Measurements from ENCODE around the gene DACT3.

DACT3 gene

GRCh38 chr19:46610413-46610775 is 50.6 kb downstream of the DACT3 start:
- no peak for DNase-seq

GRCh38 chr19:46609511-46610412 is 51.2 kb downstream of the DACT3 start:
- DNase-seq: no peak

GRCh38 chr19:46608581-46609345 is 52.2 kb downstream of the DACT3 start:
- no peak for DNase-seq

GRCh38 chr19:46608178-46608577 is 52.8 kb downstream of the DACT3 start:
- no peak for DNase-seq

DNA sequence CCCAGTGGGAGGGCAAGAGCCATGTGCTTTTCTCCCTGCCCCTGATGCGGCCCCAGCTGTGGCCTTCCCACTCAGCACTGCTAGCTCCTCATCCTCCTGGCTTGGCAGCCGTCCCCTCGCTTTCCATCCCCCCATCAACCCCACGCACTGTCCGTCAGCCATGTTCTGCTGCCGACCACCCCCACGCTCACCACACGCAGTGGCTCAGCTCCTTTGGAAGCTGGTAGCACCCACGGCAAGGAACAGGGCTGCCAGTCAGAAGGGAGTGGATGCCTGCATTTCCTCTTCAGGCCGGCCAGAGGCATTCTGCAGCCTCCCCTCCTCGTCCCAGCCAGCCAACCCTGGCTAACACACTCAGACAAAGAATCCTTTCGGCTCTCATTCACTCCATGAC is 53.5 kb downstream of the DACT3 start:
- DNase-seq: no peak

GRCh38 chr19:46606681-46607447 is 54.1 kb downstream of the DACT3 start:
- no peak for DNase-seq

GRCh38 chr19:46606019-46606418 is 55.0 kb downstream of the DACT3 start:
- DNase-seq: no peak

DNA sequence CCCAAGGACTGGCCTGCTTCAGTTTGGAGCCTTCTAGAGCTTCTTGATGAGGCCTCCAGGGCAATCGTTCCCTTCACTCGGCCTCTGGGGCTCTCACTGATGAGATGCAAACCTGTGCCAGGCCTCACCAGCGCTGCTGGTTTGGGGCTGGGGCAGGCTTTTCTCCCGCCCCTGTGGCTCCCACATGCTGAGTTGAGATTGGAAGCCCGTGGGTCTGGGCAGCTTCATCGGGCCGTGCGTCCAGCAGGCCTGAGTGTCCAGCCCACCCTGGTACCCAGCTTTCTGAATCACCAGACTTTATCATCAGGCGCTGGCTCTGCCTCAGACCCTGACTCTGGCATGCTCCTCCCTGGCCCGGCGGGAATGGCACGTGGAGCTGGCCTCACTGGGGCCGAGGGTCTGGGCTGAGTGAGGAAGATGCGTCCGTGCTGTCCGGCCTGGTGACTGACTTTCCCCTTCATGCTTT is 55.6 kb downstream of the DACT3 start:
- DNase-seq: no peak

DNA sequence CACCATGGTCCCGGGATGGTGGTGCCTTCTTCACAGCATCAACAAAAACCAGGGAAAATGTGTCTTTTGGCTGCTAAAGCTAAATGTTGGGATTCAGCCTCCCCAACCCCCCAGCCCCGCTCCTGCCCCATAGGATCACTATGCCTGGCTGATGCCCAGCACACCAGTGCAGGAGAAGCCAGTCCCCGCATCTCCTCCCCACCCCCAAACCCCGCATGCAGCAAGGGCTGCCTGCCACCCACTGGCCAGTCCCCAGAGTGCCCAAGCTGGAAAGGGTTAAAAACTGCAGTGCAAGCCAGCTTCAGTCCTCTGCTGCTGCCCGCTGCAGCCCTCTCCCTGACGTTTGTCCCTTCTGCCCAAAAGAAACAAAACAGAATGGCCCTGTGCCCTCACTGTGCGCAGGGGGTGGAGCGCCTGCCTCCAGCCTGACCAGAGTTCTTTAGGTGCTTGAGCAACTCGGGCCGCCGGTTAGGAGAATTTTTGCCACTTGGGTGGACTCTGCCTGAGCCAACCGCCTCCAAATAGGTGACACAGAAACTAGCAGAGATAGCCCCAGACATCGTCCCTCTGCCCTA is 56.1 kb downstream of the DACT3 start:
- no peak for DNase-seq

GRCh38 chr19:46603752-46604231 is 57.2 kb downstream of the DACT3 start:
- no peak for DNase-seq

GRCh38 chr19:46603195-46603637 is 57.8 kb downstream of the DACT3 start:
- DNase-seq: no peak

DNA sequence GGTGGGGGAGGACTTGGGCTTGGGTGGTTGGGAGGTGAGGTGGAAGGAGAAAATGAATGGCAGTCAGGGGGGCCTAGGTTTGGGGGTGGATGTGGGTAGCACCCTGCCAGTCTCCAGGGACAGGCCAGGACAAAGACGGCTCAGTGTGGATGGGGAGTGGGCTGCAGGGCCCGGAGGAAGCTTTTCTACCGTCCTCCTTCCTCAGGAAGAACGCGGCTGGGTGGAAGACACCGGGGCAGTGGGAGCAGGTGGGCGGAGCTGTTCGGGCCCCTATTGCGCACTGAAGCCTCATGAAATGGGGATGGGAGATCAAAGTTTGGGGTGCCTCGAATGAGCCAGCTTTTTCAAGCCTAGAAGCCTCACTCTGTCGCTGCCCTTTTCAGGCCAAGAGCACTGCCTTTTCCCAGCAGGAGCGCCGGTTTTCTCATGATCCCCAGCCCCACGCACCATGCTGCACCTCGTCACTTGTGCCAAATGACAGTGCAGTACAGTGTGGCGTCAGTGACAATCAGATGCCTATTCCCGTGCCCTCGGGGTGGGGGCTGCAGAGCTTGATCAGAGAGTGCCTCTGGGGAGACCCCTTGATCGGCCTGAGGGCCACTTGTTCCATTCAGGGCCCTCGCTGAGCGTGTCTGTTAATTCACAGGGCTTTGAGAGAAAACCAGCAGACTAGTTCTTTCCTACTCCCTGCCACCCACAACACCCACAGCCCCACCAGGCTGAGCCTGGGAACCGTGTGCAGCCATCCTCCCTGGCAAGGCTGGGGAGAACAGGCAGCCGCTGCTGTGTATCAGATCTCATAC is 58.4 kb downstream of the DACT3 start:
- DNase-seq: no peak

DNA sequence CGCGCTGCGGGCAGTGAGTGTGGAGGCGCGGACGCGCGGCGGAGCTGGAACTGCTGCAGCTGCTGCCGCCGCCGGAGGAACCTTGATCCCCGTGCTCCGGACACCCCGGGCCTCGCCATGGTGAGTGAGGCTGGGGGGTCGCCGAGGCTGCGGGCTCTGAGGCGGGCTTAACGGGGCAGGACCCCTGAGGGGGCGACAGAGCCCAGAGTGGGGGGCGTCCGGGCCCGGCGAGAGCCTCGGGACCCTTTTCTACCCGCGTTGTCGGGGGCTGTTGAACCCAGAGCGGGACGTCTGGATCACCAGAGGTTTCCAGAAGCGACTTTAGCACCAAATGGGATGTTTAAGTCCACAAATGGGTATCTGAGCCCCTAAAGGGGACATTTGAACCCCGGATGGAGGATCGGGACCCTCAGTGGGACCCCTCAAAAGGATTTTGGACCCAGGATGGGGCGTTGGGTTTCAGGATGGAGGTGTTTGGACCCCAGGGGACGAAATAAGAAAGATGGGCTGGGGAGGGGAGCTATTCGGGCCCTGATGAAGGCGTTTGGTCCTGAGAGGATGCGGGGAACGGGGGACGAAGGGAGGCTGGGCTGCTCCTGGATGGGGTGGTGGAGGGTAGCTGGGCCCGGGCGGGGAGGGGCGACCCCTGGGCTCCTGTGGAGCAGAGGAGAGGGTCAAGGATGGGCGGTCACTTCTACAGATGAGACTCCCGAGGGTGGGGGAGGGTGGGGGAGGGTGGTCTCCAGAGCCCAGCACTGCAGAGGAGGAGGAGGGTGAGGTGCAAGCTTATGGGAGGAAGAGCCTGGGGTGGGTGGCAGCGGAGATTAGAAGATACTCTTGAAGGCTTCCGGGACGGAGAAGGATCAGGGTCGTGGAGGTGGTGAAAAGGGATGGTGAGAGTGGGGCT is 59.4 kb downstream of the DACT3 start, which contains the start of gene CALM3:
TSS of gene CALM3 (plus strand) at position 13 of the 907 bp plus-strand sequence. CDS start at position 118, 105 bp downstream.
- no peak for DNase-seq

- peak; percentile 96 for DNase-seq
Observed at GRCh38 chr19:46600384-46601317, 60.3 kb downstream of the DACT3 start.

GRCh38 chr19:46599716-46600373 is 61.1 kb downstream of the DACT3 start:
- no peak for DNase-seq

DNA sequence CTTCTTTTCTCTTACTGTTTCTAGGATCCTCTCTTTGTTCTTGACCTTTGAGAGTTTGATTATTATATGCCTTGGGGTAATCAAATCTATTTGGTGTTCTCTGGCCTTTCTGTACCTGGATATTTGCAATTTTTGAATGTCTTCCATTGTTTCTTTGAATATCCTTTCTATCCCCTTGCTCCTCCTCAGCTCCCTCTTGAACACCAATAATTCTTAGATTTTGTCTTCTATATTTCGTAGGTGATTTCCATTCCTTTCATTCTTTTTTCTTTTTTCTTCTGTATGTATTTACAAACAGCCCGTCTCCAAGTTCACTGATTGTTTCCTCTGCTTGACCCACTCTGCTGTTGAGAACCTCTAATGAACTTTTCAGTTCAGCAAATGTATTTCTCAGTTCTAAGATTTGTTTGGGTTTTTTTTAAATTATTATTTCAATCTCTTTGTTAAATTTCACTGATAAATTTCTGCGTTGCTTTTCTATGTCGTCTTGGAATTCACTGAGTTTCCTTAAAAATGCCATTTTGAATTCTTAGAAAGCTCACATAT is 62.5 kb downstream of the DACT3 start:
- DNase-seq: no peak
